ENCODE data around the gene NT5DC1. TPM values are rescaled to one million over a fixed set of nuclear protein-coding genes. Genes with fewer than 3 reads are reported as not detected.

The NT5DC1 gene
- total RNA-seq, 1 experiment from 2014 or later, result 37.9 TPM

DNA sequence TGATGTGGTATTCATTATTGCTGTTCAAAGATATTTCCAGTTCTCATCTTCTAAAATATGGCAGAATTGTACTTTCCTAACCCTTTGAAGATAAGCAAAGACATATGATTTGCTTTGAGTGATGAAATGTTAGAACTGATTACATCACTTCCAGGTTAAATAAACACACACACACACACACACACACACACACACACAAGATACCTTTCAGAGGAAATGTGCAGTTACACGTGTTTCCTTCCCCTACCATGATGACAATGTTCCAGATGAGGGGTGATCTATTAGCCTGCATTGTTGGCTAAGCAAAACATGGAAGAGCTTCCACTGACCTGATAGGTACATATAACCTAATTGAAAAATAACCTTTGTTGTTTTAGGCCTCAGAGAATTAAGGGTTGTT lies 28.3 kb upstream of the NT5DC1 start:
- H3K36me3 ChIP-seq (ENCODE audit: insufficient read depth, low read length, poor library complexity, severe bottlenecking), result no peaks in the 10 kb centered on the region
- no peak for TF ChIP-seq EZH2 (IDR thresholded peaks at IDR 0.05; ENCODE audit: borderline replicate concordance, low read depth, low read length, poor library complexity, severe bottlenecking)
- intact Hi-C loops (cut with micrococcal nuclease; ENCODE audit: unreplicated experiment), result no loop called here
- H3K9me3 ChIP-seq (ENCODE audit: low read depth, low read length, poor library complexity, severe bottlenecking), result no peaks in the 10 kb centered on the region
- H3K4me3 ChIP-seq (ENCODE audit: low read depth, low read length, poor library complexity, severe bottlenecking), result no peak overlapping the region
- peaks cover 3% of the 10 kb centered on the region for H3K4me1 ChIP-seq (ENCODE audit: insufficient read depth, low read length, poor library complexity, severe bottlenecking)
- DNase-seq (ENCODE audit: low spot score), result no peak
- BruUV-seq (replicated peaks), result no TSS peak
- H3K27ac ChIP-seq (ENCODE audit: low read depth, low read length, poor library complexity, severe bottlenecking), result no peak overlapping the region
- ChIA-PET CTCF (no interaction called here), POLR2A (ENCODE audit: low non-redundant PET) (no interaction called here)
- no peaks in the 10 kb centered on the region for H3K27me3 ChIP-seq (replicated peaks; ENCODE audit: insufficient read depth, low read depth, low read length, poor library complexity)

DNA sequence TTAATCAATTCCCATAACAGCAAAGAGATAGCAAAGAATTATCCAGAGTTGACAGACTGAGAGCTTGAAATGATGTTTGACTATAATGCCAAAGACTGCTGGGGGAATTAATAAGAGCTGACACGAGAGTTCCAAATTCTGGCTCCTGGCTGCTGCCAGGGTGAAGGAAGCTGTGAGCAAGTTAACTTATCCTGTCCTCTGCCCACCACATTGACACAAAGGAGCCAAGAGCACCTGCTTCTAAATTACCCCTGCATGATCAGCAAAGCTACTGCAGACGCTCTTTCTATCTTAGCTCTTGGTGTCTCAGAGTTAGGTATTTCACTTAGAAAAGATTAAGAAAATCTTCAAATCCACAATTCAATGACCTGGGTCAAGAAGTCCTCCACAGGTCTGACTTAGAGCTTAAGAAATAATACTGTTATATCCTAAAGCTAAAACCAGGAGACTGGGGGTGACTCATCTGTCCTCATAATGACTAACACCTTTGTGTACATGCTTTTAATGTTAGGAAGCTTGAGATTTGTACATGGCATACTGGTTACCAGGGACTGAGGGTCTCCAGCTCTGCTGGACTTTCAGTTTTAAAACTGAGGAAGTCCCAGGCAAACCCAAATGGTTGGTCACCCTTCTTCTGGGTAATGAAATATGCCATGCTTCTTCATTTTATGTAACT lies 26.8 kb upstream of the NT5DC1 start:
- no peak for DNase-seq (ENCODE audit: low spot score)
- Histone ChIP-seq H3K27ac (ENCODE audit: low read depth, low read length, poor library complexity, severe bottlenecking) (no peak overlapping the region), H3K27me3 (replicated peaks; ENCODE audit: insufficient read depth, low read depth, low read length, poor library complexity) (no peaks in the 10 kb centered on the region), H3K36me3 (ENCODE audit: insufficient read depth, low read length, poor library complexity, severe bottlenecking) (no peaks in the 10 kb centered on the region), H3K4me1 (ENCODE audit: insufficient read depth, low read length, poor library complexity, severe bottlenecking) (peaks cover 3% of the 10 kb centered on the region), H3K4me3 (ENCODE audit: low read depth, low read length, poor library complexity, severe bottlenecking) (no peak overlapping the region), H3K9me3 (ENCODE audit: low read depth, low read length, poor library complexity, severe bottlenecking) (no peaks in the 10 kb centered on the region)
- intact Hi-C loops (cut with micrococcal nuclease; ENCODE audit: unreplicated experiment), result no loop called here
- no TSS peak for BruUV-seq (replicated peaks)
- TF ChIP-seq EZH2 (IDR thresholded peaks at IDR 0.05; ENCODE audit: borderline replicate concordance, low read depth, low read length, poor library complexity, severe bottlenecking), result no peak
- TF ChIP-seq, protein P1, sequence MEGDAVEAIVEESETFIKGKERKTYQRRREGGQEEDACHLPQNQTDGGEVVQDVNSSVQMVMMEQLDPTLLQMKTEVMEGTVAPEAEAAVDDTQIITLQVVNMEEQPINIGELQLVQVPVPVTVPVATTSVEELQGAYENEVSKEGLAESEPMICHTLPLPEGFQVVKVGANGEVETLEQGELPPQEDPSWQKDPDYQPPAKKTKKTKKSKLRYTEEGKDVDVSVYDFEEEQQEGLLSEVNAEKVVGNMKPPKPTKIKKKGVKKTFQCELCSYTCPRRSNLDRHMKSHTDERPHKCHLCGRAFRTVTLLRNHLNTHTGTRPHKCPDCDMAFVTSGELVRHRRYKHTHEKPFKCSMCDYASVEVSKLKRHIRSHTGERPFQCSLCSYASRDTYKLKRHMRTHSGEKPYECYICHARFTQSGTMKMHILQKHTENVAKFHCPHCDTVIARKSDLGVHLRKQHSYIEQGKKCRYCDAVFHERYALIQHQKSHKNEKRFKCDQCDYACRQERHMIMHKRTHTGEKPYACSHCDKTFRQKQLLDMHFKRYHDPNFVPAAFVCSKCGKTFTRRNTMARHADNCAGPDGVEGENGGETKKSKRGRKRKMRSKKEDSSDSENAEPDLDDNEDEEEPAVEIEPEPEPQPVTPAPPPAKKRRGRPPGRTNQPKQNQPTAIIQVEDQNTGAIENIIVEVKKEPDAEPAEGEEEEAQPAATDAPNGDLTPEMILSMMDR (conservative IDR thresholded peaks at IDR 0.05; ENCODE audit: low read depth, low read length), result no peak
- CTCF ChIA-PET, result interaction anchor here (0.6 kb wide), 1 partner anchor 23 kb away, joined by 3 read pairs; no protein-coding TSS in a partner anchor
- POLR2A ChIA-PET (ENCODE audit: low non-redundant PET), result no interaction called here

DNA sequence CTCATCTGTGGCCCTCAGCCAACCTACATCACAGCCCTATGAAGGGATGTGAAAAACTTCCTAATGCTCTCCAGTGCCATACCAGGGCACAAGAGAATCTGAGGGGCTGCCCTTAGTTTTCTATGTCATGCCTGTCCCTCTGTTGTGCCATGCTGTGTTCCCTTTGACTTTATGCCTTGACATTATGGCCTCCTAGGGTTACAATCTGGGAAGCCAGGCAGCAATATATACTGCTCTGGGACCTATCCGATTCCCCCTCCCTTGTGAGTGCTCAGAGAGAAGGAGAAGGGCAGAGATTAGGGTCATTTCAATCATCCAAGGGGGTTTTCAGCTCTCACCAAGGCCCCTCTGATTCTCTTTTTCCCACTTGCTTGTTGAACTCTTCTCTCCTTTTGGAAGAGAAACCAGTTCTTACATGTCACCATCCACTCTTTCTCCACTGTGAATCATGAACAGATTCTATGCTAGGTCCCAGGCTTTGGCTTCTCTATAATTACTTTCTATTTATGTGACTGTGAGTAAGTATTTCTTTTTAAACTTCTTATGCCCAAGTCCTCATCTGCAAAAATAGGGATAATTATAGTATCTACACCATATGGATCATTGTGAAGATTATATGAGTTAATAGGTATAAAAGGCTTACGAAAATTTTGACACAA lies 25.8 kb upstream of the NT5DC1 start:
- intact Hi-C loops (cut with micrococcal nuclease; ENCODE audit: unreplicated experiment), result no loop called here
- no peak overlapping the region for H3K4me3 ChIP-seq (ENCODE audit: low read depth, low read length, poor library complexity, severe bottlenecking)
- no peaks in the 10 kb centered on the region for H3K27me3 ChIP-seq (replicated peaks; ENCODE audit: insufficient read depth, low read depth, low read length, poor library complexity)
- TF ChIP-seq EZH2 (IDR thresholded peaks at IDR 0.05; ENCODE audit: borderline replicate concordance, low read depth, low read length, poor library complexity, severe bottlenecking), result no peak
- TF ChIP-seq, protein P1 (conservative IDR thresholded peaks at IDR 0.05; ENCODE audit: low read depth, low read length), result no peak
- H3K9me3 ChIP-seq (ENCODE audit: low read depth, low read length, poor library complexity, severe bottlenecking), result no peaks in the 10 kb centered on the region
- H3K4me1 ChIP-seq (ENCODE audit: insufficient read depth, low read length, poor library complexity, severe bottlenecking), result no peaks in the 10 kb centered on the region
- no peaks in the 10 kb centered on the region for H3K36me3 ChIP-seq (ENCODE audit: insufficient read depth, low read length, poor library complexity, severe bottlenecking)
- no peak for DNase-seq (ENCODE audit: low spot score)
- POLR2A ChIA-PET (ENCODE audit: low non-redundant PET), result no interaction called here
- BruUV-seq (replicated peaks), result no TSS peak
- CTCF ChIA-PET, result no interaction called here
- H3K27ac ChIP-seq (ENCODE audit: low read depth, low read length, poor library complexity, severe bottlenecking), result no peak overlapping the region
